GM04504 (cell line): ENCODE data around the gene DNM1L.

Experiments used
- DNase-seq: peaks from one replicate; pipeline ENCODE4 v3.0.0-alpha.2; 2012; ENCODE audit warnings: low read depth

The DNM1L gene

DNA sequence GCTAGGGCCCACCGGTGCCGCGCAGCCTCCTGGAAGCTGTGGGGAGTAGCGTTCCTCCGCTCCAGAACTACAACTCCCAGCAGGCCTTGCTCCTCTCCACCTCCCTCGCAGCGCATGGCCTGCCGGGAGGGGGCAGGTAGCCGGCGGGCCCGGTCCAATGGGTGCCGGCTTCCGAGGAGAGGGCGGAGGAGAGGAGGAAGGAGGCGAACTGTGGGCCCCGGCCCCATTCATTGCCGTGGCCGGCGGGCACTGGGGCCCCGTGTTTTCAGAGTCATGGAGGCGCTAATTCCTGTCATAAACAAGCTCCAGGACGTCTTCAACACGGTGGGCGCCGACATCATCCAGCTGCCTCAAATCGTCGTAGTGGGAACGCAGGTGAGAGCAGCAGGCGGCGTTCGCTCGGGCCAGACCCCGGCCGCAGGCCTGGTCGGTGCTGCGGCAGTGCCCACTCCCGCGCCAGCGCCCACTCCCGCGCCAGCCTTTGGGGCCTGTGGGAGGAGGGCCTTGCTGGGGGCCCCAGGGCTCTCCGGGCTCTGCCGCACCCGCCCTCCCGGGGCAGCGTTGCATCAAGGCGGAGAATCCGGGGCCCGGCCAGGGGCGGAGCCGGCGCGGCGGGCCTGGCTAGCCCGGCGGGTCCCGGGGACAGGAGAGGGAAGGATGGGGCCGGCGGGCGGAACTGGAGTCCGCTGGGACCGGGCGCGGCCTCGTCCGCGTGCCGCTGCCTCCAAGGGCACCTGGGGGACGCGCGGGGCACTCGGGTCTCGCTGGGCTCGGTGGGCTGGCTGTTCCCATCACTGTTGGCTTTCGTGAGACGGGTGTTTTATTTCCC lies at the start of gene DNM1L:
Gene DNM1L, plus strand, starts transcription at position 211 of the 829 bp plus-strand sequence. Its CDS starts 63 bp downstream, at position 274.
- peak; percentile 88 for DNase-seq

DNA sequence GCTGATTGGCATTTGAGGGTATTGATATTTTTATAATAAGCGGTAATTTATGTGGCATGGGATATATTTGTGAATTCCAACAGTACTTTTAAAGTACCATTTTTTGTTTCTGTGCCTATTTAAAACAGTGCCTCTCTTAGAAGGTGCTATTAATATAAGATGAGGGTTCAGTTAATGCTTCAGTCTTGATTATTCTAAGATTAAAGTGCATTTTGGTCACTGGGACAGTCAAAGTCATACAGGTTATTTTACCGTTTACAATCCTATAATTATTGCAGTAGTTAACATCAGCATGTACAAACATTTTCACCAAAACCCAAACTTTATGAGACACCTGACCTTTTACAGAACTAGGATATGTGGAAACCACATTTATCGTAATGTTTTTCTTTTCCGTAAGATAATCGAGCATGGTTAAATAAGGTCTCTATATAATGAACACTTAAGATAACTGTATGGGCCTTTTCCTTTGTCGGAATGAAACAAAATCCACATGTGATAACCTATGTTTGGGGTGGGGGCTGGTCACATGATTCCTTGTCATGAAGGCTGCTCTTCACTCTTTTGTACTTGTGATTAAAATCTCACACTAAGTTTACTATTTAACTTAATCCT lies 37.7 kb upstream of the DNM1L start:
- DNase-seq: no peak

- no peak for DNase-seq
Observed at GRCh38 chr12:32644431-32644830, 34.7 kb upstream of the DNM1L start.

DNA sequence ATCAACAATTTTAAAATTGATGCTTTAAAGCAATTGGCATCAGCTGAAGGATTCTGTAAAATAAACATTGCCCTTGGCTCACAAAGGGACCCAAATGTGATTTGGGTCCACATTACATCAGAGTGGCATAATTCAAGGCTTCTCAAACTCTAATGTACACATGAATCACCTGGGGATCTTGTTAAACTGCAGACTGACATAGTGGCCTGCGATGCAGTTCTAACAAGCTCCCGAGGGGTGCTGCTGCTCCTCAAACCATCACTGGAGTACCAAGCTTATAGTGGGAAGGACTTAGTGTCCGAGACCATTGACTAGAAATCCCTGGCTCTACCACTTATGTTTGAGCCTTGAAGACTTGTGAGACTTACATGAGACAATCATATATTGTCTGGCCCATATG lies 31.8 kb upstream of the DNM1L start:
- DNase-seq: no peak

DNA sequence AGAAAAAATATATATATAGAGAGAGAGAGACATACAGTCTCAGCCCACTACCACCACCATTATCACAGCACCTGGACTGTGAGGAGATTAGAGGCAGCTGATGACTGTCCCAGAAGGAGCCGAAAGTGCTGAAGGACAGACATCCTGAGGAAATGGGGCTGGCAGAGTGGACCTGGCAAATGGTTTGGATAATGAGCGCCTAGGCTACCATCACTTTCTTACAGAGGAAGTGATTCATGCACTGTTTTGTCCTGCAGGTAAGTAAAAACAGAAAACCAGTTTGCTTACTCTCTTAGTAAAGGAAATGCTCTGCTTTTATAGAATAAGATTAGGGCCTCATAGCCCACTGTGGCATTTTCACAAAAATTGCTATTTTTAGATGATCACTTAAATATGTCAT lies 28.6 kb upstream of the DNM1L start:
- no peak for DNase-seq

DNA sequence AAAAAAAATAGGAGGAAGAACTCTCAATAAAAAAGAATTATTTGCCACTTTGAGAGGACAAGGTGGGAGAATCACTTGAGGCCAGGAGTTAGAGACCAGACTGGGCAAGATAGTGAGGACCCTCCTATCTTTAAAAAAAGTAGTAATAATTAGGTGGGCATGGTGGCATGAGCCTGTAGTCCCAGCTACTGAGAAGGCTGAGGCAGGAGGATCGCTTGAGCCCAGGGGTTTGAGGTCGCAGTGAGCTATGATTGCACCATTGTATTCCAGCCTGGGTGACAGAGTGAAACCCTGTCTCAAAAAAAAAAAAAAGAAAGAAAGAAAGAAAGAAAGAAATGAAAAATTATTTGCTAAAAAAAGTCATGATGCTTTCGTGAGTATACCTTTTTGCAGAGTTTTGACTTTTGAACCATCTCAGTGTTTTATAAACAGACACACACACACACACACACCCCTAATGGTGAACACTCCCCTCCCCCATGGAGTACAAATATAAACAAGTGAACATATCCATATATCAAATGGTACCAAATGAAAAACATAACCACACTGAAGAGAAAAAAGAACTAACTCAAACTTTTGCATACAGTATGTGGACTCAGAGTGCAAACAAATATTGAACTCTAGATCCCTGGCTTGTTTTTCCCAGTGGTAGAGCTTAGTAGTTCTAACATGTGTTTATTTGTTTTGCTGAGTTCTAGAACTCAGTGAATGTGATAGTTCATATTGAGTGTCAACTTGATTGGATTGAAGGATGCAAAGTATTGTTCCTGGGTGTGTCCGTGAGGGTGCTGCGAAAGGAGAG lies 27.7 kb upstream of the DNM1L start:
- no peak for DNase-seq

- DNase-seq: no peak
Observed at GRCh38 chr12:32651956-32652210, 27.2 kb upstream of the DNM1L start.

GRCh38 chr12:32659908-32660440 lies 19.1 kb upstream of the DNM1L start:
- no peak for DNase-seq

- no peak for DNase-seq
Observed at GRCh38 chr12:32661706-32662105, 17.4 kb upstream of the DNM1L start.

DNA sequence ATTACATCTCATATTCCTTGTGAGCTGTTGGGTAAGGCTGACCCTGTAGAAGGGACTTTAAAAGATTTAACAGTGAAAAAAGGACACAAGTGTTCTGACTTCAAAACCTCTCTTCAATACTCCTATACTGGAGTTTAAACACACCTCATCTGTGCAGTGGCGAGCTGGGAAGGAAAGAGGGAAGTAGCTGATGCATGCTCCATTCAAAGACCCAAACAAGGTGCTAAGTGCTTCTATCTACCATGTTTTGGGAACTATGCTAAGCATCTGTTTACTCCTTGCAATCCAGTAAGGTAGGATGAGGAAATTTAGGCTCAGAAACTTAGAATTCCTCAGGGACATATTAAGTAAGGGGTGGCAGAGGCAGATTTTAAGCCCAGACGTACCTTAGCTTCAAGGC lies 16.4 kb upstream of the DNM1L start:
- DNase-seq: no peak

DNA sequence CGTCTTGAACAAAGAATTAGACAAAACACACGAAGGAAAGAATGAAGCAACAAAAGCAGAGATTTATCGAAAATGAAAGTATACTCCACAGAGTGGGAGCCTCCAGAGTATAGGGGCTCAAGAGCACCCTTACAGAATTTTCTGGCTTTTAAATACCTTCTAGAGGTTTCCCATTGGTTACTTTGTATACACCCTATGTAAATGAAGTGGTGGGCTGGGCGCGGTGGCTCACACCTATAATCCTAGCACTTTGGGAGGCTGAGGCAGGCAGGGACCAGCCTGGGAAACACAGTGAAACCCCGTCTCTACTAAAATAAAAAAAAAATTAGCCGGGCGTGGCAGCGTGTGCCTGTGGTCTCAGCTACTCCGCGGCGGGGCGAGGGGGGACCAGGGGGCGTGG lies 13.1 kb upstream of the DNM1L start:
- no peak for DNase-seq

DNA sequence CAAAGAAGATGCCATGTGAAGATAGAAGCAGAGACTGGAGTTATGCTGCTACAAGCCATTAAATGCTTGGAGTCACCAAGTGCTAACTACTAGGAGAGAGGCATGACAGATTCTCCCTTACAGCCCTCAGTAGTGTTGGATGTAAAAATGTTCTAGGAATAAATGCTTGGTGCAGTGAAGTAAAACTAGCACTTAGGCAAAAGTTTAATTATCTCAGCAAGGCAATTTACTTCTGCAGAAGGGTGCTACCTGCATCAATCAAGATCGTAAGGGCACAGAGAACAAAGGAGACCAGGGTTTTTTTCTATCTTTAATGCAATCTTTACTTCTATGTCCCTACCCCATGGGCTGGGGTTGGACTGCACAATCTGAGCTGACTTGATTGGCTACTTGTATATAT lies 9.5 kb upstream of the DNM1L start:
- DNase-seq: no peak

DNA sequence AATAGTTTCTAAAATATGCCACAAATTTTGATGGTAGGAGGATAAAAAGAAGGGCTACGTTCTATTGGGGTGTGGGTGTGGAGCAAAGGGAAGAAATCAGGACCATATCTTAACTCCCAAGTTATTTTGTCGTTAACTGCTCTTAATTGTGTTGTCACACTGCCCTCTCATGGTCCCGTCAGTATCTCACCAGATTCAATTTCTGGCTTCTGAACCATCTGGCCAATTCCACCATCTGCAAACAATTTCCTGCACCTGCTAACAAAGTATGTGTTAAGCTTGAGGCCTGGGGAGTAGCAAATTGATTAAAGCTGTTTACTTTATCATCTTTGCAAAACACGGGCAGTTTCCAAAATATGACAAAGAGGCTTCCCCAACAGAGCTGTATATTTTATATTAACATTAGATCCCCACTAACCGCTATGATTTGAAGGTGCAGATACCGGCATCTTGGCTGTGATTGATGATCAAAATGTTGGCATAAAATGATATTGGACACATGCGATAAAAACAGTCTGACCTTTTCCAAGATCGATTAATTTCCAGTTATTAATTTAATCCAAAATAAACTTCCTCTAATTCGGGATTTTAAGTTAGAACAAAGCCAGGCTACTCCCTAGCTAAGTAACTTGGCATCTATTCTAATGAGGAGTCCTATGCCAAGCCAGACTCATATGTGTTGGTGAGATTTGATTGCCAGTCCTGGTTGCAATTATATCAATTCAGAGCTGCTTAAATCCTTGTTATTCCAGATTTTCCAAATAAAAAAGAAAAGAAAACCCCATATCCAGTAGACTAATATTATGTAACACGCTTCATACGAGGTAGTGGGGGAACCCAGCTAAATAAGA lies 6.9 kb upstream of the DNM1L start:
- DNase-seq: peak; percentile 87

GRCh38 chr12:32679920-32680237 lies 778 bp downstream of the DNM1L start:
- DNase-seq: no peak

DNA sequence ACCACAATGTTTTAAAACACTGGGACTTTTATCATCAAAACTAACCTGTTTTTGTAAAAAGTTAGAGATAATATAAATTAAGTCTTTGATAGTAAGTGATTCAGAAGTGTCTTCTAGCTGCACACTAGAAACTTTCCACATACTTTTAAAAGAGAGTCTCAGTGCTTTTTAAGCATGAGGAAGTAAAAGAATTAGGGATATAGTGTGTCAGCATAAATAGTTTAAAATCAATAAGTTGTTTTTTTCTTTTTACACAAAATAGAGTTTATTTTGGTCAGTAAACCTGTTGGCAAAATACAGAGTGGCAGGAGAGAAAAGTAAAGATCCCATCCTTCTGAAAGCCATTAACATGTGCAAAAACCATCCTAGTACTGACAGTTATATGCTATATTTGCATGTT lies 1.7 kb downstream of the DNM1L start:
- DNase-seq: no peak

DNA sequence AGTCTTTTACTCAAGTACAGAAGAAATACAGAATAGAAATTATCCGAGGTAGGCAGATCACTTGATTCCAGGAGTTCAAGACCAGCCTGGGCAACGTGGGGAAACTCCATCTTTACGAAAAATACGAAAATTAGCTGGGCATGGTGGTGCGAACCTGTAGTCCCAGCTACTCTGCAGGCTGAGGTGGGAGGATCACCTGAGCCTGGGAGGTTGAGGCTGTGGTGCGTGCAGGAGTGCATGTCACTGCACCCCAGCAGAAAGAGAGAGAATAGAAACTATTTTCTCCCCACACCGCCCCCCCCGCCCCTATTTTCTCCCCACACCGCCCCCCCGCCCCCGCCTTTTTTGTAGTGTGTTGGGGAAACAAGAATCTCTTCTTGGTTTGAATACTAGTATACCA lies 2.2 kb downstream of the DNM1L start:
- no peak for DNase-seq

GRCh38 chr12:32686340-32686739 lies 7.2 kb downstream of the DNM1L start:
- DNase-seq: no peak

DNA sequence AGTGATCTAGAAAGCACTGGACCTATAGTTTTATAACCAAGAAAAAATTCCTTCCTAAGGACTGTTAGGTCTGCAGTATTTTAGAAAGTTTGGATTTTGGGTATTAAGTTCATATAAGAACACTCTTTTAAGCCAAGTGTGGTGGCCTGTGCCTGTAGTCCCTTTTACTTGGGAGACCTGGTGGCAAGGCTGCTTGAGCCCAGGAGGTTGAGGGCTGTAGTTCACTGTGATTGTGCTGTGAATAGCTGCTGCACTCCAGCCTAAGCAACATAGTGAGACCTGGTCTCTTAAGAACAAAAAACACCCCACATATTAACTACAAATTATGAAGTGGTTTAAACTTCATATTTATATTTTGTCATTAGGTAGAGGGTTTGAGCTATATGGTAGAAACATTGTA lies 9.7 kb downstream of the DNM1L start:
- DNase-seq: no peak

DNA sequence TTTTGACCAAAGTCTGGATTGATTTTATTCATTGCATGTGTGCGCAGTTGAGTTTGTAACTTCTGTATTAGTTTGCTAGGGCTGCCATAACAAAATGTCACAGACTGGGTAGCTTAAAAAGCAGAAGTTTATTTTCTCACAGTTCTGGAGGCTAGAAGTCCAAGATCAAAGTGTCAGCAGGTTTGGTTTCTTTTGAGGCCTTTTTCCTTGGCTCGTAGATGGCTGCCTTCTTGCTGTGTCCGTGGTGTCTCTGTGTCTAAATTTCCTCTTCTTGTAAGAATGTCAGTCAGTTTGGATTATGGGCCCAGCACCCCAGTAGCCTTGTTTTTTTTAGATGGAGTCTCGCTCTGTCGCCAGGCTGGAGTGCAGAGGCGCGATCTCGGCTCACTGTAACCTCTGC lies 11.8 kb downstream of the DNM1L start:
- no peak for DNase-seq

DNA sequence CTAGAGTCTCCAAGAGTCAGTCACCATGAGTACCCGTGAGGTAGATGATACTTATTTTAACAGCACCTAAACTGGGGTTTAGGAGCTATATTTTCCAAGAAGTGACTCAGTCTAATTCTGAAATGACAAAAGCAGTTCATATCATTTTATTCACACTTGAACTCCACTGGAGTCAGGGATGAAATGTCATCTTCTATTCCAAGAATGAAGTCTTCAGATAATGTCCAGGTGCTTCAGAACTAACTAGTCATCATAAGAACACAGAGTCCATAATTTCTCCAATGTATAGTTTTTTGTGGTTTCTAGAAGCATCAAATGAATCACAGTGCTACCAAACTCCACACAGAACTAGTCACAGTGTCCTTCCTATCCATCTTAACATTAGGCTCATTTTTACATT lies 13.3 kb downstream of the DNM1L start:
- DNase-seq: no peak

DNA sequence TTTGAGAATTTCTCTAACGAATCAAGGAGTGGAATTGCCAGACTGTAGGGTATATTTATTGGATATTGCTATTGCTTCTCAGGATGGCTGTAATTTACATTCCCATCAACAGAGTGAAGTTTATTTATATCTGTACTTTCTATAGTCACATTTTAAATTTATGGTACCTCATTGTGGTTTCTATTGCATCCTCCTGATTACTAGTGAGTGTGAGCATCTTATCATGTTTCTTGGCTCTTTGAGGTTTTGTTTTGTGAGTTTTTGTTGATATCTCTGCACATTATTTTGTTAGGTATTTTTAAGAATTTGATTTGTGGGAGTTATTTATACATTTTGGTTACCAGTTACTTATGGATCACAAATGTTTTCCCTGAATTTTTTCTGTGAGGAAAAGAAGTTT lies 13.9 kb downstream of the DNM1L start:
- no peak for DNase-seq

GRCh38 chr12:32695787-32696186 lies 16.7 kb downstream of the DNM1L start:
- DNase-seq: no peak
